HG03280 (cell line): ENCODE measurements around the gene SDHC.

Source experiments
- ATAC-seq: cut with Tn5 transposase; IDR thresholded peaks from one replicate; pipeline ENCODE4 v1.9.1; 2021; ENCODE audit warnings: mild to moderate bottlenecking, moderate library complexity; ENCODE audit not compliant: unreplicated experiment

SDHC gene, protein sequence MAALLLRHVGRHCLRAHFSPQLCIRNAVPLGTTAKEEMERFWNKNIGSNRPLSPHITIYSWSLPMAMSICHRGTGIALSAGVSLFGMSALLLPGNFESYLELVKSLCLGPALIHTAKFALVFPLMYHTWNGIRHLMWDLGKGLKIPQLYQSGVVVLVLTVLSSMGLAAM

DNA sequence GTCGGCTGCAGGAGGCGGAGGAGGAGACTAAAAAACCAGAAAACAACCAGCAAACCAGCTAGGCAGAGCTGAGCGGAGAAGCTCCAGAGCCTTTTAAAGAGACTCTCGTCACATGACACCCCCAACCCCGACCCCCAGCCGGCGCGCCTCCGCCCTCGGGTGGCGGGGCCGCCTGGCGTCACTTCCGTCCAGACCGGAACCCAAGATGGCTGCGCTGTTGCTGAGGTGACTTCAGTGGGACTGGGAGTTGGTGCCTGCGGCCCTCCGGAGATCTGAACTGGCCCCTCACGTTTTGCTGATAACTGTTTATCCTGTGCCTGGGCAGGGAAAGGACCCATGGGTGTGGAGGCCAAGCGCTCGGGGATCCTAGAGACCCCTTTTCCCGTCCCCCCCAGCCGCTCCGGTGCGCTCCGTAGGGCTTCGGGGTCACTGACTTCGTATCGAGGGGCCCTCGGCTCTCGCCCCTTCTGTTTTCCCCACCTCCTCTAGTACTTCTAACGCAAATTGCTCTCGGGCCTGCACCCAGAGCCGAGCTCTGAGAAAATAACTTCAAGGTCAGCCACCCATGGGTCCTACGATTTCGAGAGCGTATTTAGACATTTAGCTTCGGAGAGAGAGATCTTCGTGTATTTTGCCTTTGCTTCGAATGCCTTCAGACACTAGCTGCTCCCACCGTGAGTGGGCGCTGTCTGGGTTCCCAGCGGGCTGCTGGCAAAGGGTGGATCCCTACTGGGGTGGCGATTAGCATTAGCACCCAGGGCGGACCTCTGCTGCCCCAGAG, at the start of gene SDHC:
SDHC (plus strand) TSS at position 181 of the 781 bp plus-strand sequence; CDS start at position 206, 25 bp downstream.
- ATAC-seq = peak; percentile 97

DNA sequence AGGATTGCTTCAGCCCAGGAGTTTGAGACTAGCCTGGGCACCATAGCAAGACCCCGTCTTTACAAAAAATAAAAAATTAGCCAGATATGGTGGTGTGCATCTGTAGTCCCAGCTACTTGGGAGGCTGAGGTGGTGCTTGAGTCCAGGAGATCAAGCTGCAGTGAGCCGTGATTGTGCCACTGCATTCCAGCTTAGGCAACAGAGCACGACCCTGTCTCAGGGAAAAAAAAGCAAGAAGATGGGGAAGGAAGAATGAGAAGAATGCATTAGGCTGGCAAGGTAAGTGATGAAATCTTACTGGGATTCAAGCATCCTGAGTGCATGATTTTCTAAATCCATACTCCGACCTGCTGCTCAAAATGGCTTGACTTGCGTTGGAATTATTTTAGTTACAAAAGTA, 48.9 kb upstream of the SDHC start:
- no peak for ATAC-seq

DNA sequence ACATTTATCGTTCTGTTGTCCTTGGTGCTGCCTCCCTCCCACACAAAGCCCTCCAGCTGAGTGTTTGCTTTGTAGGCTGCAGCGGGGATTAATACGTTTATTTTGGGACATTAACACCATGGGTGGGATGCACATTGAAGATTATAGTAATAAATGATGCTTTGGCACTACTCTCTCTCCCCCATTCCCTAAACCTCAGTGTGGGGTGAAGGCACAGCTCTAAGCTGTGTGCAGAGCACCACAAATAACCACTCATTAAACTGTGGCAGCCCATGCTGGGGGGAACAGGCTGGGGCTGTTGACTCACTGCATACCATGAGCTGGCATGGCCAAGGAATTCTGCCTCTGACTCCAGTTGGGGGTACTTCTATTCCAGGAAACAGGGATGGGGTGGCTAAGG, 48.0 kb upstream of the SDHC start:
- ATAC-seq = no peak

DNA sequence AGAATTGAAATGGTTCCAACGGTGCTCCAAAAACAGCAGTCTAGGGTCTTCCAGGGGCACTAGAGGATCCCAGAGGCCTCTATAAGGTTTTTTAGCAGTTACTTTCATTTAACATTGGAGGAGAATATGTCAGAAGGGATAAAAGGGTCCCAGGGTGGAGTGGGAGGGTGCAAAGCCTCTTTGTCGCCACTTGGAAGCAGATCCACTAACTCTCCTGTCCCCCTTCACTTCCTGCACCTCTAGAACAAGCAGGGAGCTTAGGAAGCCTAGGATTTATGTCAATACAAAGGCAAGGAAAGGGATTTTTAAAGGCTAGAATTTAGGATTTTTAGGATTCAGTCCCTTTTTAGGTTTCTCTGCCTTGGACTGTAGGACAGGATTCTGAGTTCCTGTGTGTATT, 47.3 kb upstream of the SDHC start:
- no peak for ATAC-seq

DNA sequence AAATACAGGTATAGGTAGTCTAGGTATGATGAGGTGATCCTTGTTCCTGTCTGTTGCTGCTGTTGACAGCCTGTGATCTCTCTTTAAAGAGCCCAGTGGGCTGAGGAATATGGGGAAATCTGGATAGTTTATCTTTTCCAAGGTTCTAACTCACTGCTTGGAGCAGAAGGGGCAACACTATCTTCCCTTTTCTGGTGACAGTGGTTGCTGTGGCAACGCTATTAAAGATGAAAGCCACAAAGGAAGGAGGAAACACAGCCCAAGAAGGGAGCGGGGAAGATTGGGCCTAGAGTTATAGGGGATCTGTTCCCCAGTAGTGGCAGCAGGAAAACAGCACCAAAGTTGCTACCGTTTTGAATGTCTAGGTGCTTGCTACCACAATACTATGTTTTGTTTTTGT, 46.9 kb upstream of the SDHC start:
- no peak for ATAC-seq

DNA sequence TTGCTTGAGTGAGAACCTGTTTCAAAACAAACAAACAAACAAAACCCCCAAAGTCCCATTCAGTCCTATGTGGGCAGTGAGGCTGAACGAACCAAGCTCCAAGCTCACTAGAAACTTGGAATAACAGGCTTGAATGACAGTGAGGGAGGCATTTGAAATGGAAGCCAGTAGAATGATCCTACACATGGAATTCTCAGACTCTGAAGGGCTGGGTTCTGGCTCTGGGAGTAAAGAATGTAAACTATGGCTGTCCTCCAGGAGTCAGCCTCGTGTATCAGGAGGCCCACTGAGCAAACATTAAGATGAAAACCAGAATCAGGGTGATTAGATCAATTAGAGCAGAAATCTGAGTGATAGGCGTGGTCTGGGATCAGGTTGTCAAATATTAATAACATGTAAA, 40.8 kb upstream of the SDHC start:
- no peak for ATAC-seq

DNA sequence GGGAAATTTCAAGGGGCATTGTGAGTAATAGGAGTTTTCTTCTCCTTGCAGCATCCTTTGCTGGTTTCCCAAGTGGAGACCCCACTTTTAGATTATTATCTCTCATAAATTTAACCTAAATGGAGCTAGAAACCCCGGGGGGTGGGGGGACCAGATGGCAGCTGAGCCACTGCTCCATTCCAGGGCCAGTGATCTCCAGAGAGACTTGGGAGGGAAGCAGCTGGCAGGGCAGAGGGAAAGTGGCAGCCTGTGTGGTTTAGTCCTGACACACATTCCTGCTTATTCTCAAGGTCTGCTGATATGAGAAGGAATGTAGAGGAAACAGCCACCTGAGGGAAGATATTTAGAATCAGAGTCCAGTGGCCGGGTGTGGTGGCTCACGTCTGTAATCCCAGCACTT, 39.3 kb upstream of the SDHC start:
- ATAC-seq = no peak

DNA sequence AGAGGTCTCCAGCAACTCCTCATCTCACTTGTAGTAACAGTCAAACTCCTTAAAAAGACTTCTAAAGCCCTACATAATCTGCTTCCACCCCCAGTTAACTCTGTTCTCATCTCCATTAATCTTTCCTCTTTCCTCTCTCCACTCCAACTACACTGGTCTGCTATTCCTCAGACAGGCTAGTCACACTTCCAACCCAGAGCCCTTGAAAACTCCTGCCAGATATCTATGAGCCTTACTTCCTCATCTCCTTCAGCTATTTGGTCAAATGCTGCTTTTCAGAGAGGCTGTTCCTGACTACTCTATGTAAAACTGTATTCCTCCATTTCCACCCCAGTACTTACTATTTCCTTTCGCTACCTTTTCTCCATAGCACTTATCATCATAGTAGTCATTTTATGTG, 31.2 kb upstream of the SDHC start:
- ATAC-seq = no peak

DNA sequence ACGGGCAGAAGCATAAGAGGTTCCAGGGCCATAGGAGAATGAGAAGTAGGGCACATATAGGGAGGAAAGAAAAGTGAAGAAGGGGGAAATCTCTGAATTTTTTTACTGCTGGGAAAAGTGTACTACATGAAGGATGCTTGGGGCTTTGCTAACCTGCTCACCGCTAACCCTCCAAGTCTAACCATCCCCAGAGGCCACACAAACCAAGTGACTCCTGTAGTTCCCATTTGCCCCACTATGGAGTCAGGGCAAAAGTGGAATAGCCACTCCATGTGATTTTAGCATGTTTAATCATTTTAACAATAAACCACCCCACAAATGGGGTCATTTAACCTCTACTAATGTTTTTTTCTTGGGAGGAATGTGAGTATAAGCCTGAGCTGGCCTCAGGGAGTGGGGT, 29.1 kb upstream of the SDHC start:
- no peak for ATAC-seq

DNA sequence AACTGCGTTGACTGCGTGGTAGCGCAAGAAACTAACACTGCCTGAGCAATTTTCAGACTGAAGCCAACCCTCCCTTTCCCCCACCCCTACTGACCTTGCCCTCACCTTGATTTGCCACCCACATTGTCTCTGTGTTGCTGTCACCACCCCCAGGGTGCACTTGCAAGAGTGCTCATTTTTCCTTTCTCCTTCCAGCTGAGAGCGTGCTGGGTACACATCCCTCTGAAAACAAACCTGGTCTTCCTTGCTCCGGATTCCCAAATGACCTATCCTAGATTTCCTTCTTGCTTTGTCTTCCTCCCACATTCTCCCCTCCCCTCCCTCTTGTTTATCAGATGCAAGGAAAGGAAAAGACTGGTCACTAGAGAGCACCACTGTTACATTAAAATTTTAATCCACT, 28.7 kb upstream of the SDHC start:
- no peak for ATAC-seq

DNA sequence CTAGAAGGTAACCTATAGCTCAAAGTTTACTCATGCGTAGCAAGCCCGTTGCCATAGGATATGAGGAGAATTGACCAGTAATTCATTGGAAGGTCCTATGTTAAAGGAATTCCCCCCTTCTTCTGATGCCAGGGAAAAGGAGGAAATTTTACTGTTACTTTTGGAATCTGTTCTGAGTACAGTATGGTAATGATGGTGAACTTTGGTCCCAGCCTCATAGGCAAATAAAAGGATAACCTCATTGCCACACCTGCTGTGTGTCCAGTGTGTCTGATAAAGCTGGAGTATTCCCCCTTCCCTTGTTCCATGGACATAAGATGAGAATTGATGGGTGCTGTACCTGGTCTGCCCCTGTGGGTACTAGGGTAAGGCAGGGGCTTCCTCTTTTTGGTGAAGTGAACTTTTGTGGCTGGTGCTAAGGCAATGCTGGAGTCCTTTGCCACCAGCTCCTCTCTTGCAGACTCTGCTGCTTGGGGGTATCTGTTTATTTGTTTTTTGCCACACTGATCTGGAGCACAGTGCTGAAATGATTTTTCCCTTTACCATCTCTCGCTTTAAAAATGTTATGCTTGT, 26.6 kb upstream of the SDHC start:
- ATAC-seq = no peak

DNA sequence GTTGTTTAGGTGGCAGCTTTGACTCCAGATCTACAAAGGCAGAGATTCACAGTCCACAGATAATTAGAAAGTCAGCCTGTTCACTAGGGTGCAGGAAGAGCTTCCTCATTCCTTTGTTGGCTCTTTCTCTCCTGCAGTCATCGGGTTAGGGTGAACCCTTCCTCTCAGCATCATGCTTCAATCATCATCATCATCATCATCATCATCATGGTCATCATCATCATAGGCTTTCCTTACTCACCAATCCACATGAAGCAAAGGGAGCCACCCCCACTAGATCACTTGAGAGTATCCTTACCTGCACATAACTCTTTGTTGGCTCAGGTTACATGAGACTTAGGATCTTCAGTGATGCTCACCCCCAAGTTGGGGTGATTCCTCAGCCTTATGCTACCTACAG, 23.4 kb upstream of the SDHC start:
- no peak for ATAC-seq

DNA sequence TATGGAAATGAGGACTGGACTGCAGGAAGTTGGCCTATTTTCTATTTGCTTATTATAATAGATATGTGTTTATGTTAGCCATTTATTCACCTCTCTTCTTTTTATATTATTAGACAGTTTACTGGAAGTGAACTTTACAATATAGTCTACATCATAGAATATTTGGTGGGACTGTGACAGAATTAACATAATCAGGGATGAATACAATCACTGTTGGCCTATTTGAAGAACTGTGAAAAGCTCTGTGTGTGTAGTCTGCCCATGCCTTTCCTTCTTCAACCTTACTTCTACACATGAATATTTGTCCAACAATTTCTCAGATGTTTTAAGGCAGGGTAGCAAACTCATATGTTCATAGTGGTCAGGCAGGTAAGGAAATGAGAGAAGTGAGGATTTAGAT, 16.8 kb upstream of the SDHC start:
- no peak for ATAC-seq

DNA sequence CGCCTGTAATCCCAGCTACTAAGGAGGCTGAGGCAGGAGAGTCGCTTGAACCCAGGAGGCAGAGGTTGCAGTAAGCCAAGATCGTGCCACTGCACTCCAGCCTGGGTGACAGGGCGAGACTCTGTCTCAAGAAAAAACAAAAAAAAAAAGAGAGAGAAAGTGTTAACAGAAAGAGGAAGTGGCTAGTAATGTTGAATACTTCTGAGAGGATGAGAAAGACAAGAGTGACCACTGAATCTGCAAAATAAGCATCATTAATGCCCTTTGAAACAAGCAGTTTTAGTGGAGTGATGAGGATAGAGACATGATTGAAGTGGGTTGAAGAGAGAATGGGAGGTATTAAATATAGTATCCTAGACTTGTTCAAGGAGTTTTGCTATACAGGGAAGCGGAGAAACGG, 16.1 kb upstream of the SDHC start:
- no peak for ATAC-seq

DNA sequence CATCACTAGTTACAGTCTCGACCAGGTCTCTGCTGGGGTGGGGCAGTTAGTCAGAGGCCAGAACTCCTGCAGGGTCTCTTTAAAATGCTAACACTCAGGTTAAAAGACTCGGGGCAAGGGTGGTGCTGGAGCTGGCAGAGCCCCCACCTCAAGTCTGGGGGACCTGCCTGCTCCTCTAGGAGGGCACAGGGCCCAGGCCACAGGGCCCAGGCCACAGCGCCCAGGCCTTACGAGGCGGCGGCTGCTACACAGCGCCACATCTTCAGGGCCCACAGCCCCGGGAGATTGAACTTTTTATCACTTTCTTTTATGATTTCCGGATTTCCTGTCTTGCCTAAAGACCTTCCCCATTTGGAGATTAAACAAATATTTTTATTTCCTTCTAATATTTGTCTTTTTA, 14.8 kb upstream of the SDHC start:
- ATAC-seq = no peak

DNA sequence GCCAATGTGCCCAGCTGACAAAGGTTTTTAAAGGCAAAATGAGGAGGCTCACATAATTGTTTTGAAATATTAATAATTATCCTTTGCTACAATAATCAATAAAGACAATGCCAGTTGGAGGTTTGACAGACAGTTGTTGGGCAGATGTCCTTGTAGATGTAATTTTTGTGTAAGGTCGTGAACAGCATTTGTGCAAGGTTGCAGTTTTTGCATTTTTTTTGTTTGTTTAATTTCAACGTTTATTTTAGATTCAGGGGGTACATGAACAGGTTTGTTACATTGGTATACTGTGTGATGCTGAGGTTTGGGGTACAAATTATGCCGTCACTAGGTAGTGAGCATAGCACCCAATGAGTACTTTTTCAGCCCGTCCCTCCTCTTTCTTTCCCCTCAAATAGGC, 13.7 kb upstream of the SDHC start:
- no peak for ATAC-seq

DNA sequence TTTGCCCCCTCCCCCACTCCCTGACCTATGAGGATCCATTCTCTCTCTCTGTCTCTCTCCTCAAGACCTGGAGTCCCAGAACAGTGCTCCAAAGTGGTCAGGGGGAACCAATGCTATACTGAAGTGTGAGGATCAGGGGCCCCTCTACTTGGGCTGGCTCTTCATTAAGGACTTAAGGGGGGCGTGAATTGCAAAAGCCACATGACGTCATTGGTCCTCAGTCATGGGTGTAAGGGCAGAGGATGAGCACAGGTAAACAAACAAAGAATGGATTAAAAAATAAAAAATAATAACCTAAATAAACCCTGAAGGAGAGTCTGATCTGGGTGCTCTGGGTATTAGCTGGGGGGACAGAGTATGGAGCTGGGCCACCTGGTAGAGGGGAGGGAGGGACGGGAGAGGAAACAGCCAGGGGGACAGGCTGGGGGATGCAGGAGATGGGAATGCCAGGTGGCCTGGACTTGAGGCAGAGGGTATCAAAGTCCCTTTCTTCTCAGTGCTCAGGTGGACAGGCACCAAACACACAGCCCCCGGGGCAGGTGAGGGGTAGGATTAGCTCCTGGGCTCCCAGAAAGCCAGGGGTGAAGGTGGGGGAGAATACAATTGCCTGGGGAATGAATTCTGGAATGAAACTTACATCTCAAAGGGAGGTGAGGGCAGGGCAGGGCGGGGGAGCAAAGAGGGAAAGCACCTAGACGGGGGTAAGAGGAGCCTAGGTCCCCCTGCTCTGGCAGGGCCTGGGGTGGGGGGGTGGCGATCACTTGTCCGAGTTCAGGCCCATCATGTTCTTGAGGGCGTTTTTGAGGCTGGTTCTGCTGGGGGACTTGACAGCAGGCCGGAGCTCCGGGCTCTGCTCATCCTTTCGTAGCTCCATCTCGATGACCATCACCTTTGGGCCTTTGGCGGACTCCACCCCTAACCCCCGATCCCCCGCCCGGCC, 9.0 kb upstream of the SDHC start:
- ATAC-seq = no peak

DNA sequence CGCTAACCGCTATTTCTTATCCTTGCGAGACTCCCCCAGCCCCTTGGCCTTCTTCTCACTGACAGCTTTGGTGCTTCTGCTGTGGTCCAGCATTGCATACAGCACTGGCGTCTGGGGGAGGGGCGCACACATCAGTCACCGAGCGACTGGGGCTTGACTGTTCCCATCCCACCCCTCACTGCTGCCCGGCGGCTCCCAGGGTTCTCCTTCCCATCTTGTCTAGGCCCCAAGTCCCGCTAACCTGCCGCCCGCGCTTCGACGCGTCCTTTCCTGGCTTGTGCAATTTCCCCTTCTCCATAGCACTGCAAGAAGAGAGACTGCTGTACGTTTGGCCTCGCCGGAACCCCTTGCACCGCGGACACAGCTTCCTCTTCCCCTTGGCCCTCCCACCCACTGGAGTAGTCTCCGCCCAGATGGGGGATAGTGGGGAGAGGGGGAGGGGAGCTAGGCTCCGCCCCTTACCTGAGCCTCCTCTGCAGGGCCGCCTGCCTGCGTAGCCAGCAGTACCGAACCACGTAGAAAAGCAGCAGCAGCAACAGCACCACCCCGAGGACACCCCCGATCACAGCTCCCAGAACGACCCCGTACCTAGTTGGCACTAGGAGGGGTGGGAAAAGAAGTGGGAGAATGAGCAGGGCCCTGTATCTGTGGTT, 8.2 kb upstream of the SDHC start:
- ATAC-seq = peak; percentile 77

DNA sequence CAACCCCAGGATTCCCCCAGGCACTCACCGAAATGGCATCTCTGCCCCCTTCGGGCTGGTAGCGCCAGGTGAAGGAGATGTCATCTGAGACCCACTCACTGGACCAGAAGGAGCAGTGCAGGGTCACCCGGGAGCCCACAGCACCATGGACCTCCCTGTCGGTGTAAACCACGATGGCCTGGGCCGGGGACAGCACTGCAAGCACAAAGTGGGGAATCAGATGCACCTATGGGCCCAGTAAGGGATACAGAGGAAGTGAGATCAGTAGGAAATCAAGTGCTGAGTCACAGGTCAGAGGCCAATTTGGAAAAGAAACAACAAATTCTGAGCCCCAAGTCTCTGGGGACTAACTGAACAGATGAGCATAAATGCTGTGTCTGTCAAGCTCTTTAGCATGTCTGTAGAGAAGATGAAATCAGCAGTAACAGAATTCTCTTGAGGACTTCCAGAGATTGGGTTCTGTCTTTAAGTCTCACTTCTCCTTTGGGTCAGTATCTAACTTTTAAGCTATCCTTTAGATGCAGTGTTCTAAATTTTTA, 6.9 kb upstream of the SDHC start:
- ATAC-seq = no peak

DNA sequence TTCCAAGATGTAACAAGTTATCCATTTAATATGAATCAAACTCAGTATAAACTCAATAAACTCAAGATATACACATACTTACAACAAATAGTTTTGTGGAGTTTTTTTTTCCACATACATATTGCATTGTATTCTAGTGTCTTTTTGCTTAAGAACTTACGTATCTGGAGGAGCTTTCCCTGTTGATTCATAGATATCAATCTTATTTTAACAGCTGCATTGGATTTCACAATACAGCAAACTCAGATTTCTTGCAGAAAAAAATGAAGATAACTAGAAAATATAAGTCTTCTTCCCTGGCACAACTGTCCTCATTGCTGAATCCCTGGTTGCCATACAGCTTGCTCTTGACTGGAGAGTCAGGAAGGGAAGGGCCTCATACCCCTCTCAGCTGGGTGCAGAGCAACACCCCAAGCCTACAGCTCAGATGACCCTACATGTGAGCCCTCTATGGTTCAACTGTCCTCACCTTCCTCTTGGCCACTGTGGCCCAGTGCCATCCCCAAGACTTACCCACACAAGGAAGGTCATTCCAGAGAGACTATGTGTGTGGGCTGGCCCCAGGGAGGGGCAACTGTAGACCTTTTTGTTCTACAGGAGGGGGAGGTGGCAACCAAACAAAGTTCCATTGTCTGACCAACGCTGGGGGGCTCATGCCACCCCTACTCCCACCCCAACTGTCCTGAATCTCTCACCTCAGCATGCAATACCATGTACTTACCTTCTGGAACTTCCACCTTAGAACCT, 6.1 kb upstream of the SDHC start:
- ATAC-seq = no peak
